ENCODE results near the gene MYL4.
"Not testable (repeated sequence)": the region's sequence is repeated elsewhere in the genome, so short reads cannot be mapped to it uniquely, and the experiment has no call there.

Gene MYL4

DNA sequence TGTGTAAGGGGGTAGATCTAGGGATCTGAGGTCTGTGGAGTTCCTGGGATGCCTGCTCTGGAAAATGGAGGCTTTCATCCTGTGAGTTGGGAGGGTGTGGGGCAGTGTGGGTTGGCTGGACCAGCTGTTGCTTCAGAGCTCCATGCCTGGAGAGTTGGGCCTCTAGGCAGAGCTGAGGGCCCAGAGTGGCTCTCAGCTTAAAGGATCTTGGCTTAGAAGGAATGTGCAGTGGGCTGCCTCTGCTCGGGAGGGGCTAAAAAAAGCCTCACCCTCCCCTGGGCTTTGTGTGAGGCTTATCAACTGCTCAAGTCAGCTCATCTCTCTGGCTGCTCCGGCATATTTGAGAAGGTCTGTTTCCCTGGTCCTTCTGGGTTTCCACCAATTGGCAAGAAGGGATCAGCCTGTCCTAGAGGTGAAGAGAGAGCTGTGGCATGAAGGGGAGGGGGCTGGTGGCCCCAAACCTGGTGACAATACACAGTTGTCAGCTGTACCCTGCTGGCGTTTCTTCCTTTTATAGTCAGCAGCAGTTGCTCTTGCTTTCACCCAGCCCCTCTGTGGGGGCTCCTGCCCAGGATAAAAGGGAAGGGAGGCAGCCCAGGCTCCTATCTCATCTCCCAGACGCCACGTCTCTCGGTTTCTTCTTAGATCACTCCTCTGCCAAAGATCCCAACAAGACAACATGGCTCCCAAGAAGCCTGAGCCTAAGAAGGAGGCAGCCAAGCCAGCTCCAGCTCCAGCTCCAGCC is at the start of gene MYL4:
Gene MYL4, plus strand, starts transcription at position 605 of the 745 bp plus-strand sequence. Its CDS starts 75 bp downstream, at position 680.
- Mint-ChIP-seq H3K27me3 (peaks cover 34% of the 10 kb centered on the region), H3K4me3 (no peak within 1 kb of the TSS), H3K27ac (no peak within 1 kb of the TSS), H3K4me1 (peaks cover 38% of the 10 kb centered on the region), H3K9me3 (no peaks in the 10 kb centered on the region), H3K36me3 (no peaks in the 10 kb centered on the region)
- CTCF ChIA-PET = no interaction called here
- no peak for DNase-seq

- Mint-ChIP-seq H3K36me3 (peaks cover 47% of the 10 kb centered on the region), H3K4me1 (peaks cover 12% of the 10 kb centered on the region), H3K9me3 (no peaks in the 10 kb centered on the region), H3K27me3 (no peaks in the 10 kb centered on the region), H3K27ac (peak overlapping the region; percentile 30), H3K4me3 (peak overlapping the region; percentile 27)
- DNase-seq = no peak
- CTCF ChIA-PET = no interaction called here
Observed at GRCh38 chr17:47162013-47162622, 47.0 kb upstream of the MYL4 start.

DNA sequence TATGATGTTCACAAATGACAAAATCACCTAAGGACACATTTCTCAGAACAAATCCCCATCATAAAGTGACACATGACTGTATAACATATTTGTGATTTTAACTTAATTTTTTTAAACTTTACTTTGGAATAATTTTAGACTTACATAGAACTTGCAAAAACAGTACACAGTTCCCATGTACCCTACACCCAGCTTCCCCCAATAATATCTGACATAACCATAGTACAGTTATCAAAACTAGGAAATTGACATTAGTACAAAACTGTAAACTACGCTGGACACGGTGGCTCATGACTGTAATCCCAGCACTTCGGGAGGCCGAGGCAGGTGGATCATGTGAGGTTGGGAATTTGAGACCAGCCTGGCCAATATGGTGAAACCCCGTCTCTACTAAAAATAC is 44.9 kb upstream of the MYL4 start:
- DNase-seq = no peak
- Mint-ChIP-seq H3K27me3 (no peaks in the 10 kb centered on the region), H3K27ac (no peak overlapping the region), H3K9me3 (no peaks in the 10 kb centered on the region), H3K4me3 (no peak overlapping the region), H3K36me3 (peaks cover 55% of the 10 kb centered on the region), H3K4me1 (peaks cover 11% of the 10 kb centered on the region)
- CTCF ChIA-PET = interaction anchor here (0.8 kb wide), 1 partner anchor 36 kb away, joined by 3 read pairs; no protein-coding TSS in a partner anchor

DNA sequence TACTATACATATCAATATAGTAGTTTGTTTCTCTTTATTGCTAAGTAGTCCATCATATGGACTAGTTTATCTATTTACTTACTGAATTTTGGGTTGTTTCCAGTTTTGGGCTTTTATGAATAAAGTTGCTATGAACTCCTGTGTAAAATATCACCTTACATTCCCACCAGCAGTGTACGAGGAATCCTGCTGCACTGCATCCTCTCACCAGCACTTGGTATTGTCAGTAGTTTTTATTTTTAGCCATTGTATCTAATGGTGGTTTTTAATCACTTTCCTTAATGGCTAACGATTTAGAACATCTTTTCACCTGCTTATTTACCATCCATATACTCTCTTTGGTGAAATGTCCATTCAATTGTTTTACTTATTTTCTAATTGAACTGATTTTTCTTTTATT is 44.0 kb upstream of the MYL4 start:
- DNase-seq = no peak
- Mint-ChIP-seq H3K36me3 (peaks cover 57% of the 10 kb centered on the region), H3K27me3 (no peaks in the 10 kb centered on the region), H3K4me1 (peaks cover 12% of the 10 kb centered on the region), H3K9me3 (no peaks in the 10 kb centered on the region), H3K27ac (no peak overlapping the region), H3K4me3 (no peak overlapping the region)
- CTCF ChIA-PET = interaction anchor here (0.8 kb wide), 1 partner anchor 35 kb away, joined by 3 read pairs; no protein-coding TSS in a partner anchor

DNA sequence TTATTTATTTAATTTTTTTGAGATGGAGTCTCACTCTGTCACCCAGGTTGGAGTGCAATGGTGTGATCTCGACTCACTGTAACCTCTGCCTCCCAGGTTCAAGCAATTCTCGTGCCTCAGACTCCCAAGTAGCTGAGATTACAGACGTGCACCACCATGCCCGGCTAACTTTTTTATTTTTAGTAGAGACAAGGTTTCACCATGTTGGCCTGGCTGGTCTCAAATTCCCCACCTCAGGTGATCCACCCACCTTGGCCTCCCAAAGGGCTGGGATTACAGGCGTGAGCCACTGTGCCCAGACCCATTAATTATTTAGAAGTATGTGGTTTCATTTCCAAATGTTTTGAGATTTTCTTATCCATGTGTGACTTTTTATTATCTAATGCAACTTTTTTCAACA is 42.3 kb upstream of the MYL4 start:
- H3K36me3 Mint-ChIP-seq = peaks cover 56% of the 10 kb centered on the region
- H3K9me3 Mint-ChIP-seq, CTCF ChIA-PET, H3K4me3 Mint-ChIP-seq, H3K27ac Mint-ChIP-seq, DNase-seq, H3K27me3 Mint-ChIP-seq: not testable (repeated sequence)
- H3K4me1 Mint-ChIP-seq = peaks cover 14% of the 10 kb centered on the region

DNA sequence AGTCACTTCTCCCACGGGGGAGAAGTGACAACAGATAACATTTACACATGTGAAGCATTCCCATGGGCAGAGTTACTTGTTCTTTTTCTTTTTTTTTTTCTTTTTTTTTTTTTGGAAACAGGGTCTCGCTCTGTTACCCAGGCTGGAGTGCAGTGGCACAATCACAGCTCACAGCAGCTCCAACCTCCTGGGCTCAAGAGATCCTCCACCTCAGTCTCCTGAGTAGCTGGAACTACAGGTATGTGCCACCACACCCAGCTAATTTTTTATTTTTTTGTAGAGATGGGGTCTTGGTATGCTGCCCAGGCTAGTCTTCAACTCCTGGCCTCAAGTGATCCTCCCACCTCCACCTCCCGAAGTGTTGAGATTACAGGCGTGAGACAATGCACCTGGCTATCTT is 40.3 kb upstream of the MYL4 start:
- CTCF ChIA-PET, DNase-seq: not testable (repeated sequence)

GRCh38 chr17:47170710-47171109 is 38.4 kb upstream of the MYL4 start:
- Mint-ChIP-seq H3K9me3 (no peaks in the 10 kb centered on the region), H3K4me3 (no peak overlapping the region), H3K4me1 (peaks cover 23% of the 10 kb centered on the region), H3K27me3 (no peaks in the 10 kb centered on the region), H3K36me3 (peaks cover 46% of the 10 kb centered on the region), H3K27ac (no peak overlapping the region)
- CTCF ChIA-PET = interaction anchor here (0.9 kb wide), 1 partner anchor 66 kb away, joined by 3 read pairs; no protein-coding TSS in a partner anchor
- no peak for DNase-seq

More for the DNA sequence above, 40.3 kb upstream of the MYL4 start:
- not testable (repeated sequence) for H3K9me3 Mint-ChIP-seq, H3K27ac Mint-ChIP-seq, H3K4me3 Mint-ChIP-seq, H3K27me3 Mint-ChIP-seq
- H3K4me1 Mint-ChIP-seq = peaks cover 13% of the 10 kb centered on the region
- H3K36me3 Mint-ChIP-seq = peaks cover 47% of the 10 kb centered on the region

DNA sequence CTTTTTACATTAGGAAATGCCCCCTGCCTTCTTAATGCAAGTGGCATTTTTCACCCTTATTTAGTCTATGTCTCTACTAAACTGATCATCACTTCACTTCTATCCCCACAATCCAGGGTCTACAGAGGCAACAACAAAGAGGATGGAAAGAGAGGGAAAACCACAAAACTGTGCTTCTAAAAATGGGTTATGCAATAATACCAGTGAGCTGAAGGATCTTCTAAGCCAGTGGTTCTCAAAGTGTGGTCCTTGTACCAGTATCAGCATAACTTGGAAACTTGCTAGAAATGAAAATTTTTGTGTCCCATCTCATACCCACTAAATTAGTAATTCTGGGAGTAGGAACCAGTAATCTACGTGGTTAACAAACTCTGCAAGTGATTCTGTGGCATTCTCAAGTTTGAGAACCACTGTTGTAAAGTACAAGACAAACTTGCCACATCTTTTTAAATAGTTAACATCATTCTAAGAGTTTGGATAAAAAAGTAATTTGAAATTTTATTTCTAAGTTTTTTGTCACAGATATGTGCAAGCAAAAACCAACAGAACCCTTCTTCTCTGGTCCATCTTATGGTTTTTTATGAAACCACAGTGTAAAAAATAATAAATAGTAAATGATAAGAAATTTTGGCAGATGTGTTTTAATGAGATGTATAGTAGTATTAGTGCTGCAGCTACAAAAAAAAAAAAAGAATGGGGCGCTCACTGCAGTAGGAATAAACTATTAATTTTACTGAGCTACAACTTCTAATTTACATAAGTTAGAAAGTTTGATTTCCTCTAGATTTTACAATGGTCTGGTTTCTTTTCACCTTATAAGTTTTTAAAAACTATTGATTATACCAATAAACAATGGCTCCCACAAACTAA is 36.2 kb upstream of the MYL4 start:
- H3K36me3 Mint-ChIP-seq = peaks cover 45% of the 10 kb centered on the region

DNA sequence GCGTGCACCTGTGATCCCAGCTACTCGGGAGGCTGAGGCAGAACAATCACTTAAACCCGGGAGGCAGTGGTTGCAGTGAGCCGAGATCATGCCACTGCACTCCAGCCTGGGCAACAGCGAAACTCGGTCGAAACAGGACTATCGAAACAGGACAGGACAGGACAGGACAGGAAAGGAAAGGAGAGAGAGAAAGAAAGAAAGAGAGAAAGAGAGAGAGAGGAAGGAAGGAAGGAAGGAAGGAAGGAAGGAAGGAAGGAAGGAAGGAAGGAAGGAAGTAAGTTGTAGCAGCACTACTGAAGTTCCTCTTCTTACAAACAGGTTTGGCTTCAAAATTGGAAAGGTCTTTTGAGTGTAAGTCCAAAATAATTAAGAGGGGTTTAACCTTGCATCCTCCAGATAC is 34.3 kb upstream of the MYL4 start:
- DNase-seq, CTCF ChIA-PET, H3K4me3 Mint-ChIP-seq, H3K27me3 Mint-ChIP-seq, H3K9me3 Mint-ChIP-seq: not testable (repeated sequence)
- peaks cover 42% of the 10 kb centered on the region for H3K36me3 Mint-ChIP-seq
- H3K4me1 Mint-ChIP-seq = peaks cover 35% of the 10 kb centered on the region
- peak overlapping the region; percentile 49 for H3K27ac Mint-ChIP-seq

More for the DNA sequence above, 36.2 kb upstream of the MYL4 start:
- no peak for DNase-seq
- H3K9me3 Mint-ChIP-seq = no peaks in the 10 kb centered on the region
- H3K4me3 Mint-ChIP-seq = no peak overlapping the region
- CTCF ChIA-PET = interaction anchor here (0.6 kb wide), 1 partner anchor 146 kb away, joined by 3 read pairs; no protein-coding TSS in a partner anchor
- peaks cover 31% of the 10 kb centered on the region for H3K4me1 Mint-ChIP-seq
- H3K27ac Mint-ChIP-seq = no peak overlapping the region
- no peaks in the 10 kb centered on the region for H3K27me3 Mint-ChIP-seq

DNA sequence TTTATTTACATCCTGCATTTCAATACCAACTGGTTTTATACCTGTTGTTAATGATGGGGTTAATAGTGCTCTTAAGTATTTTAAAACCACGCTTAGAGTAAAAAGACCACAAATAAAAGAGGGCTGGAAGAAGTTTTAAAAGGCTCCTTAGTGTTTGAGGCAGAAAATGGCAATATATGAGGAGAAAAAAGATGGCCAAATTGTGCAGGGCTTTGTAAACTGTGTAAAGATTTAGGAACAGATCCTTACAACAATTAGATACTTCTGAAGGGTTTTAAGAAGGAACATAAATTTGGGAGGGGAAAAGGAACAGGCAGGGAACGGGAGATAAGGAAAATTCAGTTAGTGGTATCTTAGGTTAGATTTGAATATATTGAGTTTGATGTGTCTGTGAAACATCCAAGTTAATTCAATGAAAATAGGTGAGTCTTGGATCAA is 32.7 kb upstream of the MYL4 start:
- H3K4me1 Mint-ChIP-seq = peaks cover 36% of the 10 kb centered on the region
- CTCF ChIA-PET = no interaction called here
- H3K9me3 Mint-ChIP-seq = no peaks in the 10 kb centered on the region
- H3K36me3 Mint-ChIP-seq = peaks cover 38% of the 10 kb centered on the region
- no peak overlapping the region for H3K4me3 Mint-ChIP-seq
- H3K27me3 Mint-ChIP-seq = no peaks in the 10 kb centered on the region
- no peak overlapping the region for H3K27ac Mint-ChIP-seq
- no peak for DNase-seq

DNA sequence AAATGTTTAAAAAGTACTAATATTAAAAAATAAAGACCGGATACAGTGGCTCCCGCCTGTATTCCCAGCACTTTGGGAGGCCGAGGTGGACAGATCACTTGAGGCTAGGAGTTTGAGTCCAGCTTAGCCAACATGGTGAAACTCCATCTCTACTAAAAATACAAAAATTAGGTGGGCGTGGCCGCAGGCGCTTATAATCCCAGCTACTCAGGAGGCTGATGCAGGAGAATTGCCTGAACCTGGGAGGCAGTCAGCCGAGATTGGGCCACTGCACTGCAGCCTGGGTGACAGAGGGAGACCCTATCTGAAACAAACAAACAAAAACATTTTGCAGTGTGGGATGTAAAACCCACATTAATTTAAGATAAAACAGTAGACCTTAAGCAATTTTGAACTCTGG is 31.9 kb upstream of the MYL4 start:
- no peak for DNase-seq
- H3K27me3 Mint-ChIP-seq = no peaks in the 10 kb centered on the region
- peaks cover 42% of the 10 kb centered on the region for H3K36me3 Mint-ChIP-seq
- H3K4me1 Mint-ChIP-seq = peaks cover 42% of the 10 kb centered on the region
- no peak overlapping the region for H3K4me3 Mint-ChIP-seq
- H3K9me3 Mint-ChIP-seq = no peaks in the 10 kb centered on the region
- no peak overlapping the region for H3K27ac Mint-ChIP-seq
- CTCF ChIA-PET = no interaction called here

DNA sequence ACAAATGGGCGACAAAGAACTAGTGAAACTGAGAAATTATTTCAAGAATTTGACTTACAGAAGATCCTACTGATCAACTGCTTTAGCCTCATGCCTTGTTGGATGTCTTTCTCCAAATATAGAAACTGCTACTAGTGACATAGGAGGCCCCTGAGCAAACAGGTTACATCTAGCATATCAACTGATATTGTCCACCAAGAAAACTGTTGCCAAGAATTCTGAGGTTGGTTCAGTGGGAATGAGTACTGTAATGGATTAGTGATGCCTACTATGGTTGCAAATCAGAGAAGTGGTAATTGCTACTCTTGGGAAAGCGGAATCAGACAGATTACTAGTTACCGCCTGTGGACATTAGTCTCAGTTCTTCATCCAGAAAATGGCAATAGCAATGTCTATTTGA is 30.0 kb upstream of the MYL4 start:
- H3K9me3 Mint-ChIP-seq = no peaks in the 10 kb centered on the region
- H3K27me3 Mint-ChIP-seq = no peaks in the 10 kb centered on the region
- H3K27ac Mint-ChIP-seq = no peak overlapping the region
- H3K4me1 Mint-ChIP-seq = peaks cover 45% of the 10 kb centered on the region
- DNase-seq = no peak
- CTCF ChIA-PET = no interaction called here
- H3K36me3 Mint-ChIP-seq = peaks cover 40% of the 10 kb centered on the region
- H3K4me3 Mint-ChIP-seq = no peak overlapping the region

GRCh38 chr17:47180337-47180736 is 28.8 kb upstream of the MYL4 start:
- peaks cover 41% of the 10 kb centered on the region for H3K4me1 Mint-ChIP-seq
- no peak overlapping the region for H3K27ac Mint-ChIP-seq
- no peaks in the 10 kb centered on the region for H3K27me3 Mint-ChIP-seq
- no peaks in the 10 kb centered on the region for H3K9me3 Mint-ChIP-seq
- CTCF ChIA-PET = no interaction called here
- no peak for DNase-seq
- no peak overlapping the region for H3K4me3 Mint-ChIP-seq
- peaks cover 36% of the 10 kb centered on the region for H3K36me3 Mint-ChIP-seq

GRCh38 chr17:47180988-47181387 is 28.2 kb upstream of the MYL4 start:
- DNase-seq, H3K27me3 Mint-ChIP-seq, CTCF ChIA-PET, H3K9me3 Mint-ChIP-seq, H3K27ac Mint-ChIP-seq, H3K4me3 Mint-ChIP-seq: not testable (repeated sequence)
- Mint-ChIP-seq H3K4me1 (peaks cover 45% of the 10 kb centered on the region), H3K36me3 (peaks cover 37% of the 10 kb centered on the region)
